ENCODE measurements around the gene PPP1R9B. TPM values are rescaled to one million over a fixed set of nuclear protein-coding genes. Genes with fewer than 3 reads are reported as not detected.

The PPP1R9B gene
- total and polyA plus RNA-seq, 4 experiments from 2014 or later = 0.48 to 99.7 (median 49.9) TPM

DNA sequence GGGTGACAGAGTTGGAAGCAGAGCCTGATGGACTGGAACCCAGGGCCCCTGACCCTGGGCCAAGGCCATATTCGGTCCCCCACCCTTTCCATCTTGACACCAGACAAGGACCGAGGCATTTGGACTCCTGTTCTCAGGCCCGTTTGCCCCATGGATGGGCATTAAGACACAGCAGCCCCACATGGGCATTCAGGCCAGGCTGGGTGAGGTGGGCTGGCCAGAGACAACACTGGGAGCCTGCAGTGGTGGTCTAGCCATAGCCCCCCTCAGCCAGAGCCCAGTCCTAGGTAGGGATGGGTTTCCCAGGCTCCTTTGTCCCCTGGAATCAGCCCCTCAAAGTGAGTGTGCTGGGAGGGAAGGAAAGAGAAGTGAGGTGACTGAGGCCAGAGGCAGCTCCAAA is 53.7 kb downstream of the PPP1R9B start:
- Mint-ChIP-seq H3K36me3 (peaks cover 14 to 34% of the 10 kb centered on the region in 2 donors), H3K4me3 (peak overlapping the region in 6 of 8 donors; percentile 4 to 99 (median 67)), H3K27ac (peak overlapping the region in 1 of 7 donors; percentile 92), H3K27me3 (no peaks in the 10 kb centered on the region), H3K9me3 (no peaks in the 10 kb centered on the region), H3K4me1 (peaks cover 16 to 44% (median 28%) of the 10 kb centered on the region in 4 donors)
- Histone ChIP-seq H3K36me3 (ENCODE audit: insufficient read depth, low read length) (peaks cover 18% of the 10 kb centered on the region), H3K27ac (ENCODE audit: low read depth, low read length) (no peak overlapping the region), H3K9me3 (ENCODE audit: control insufficient read depth in 1 of 2, low read length in 2 of 2) (no peaks in the 10 kb centered on the region), H3K4me3 (ENCODE audit: low read length in 2 of 2) (no peak overlapping the region), H3K4me1 (ENCODE audit: insufficient read depth, low read length) (peaks cover 26% of the 10 kb centered on the region), H3K27me3 (ENCODE audit: insufficient read depth, low read length) (no peaks in the 10 kb centered on the region)
- intact Hi-C loops (cut with micrococcal nuclease) = loop anchor here (5.0 to 10.0 kb wide), 3 partner anchors 242 to 312 kb away; partner anchors contain the start of genes KAT7 and XYLT2
- ChIA-PET POLR2A (ENCODE audit: partially characterized antibody) (interaction anchor here (0.6 to 4.8 kb wide), 7 partner anchors 11 to 249 kb away, joined by 3 to 38 read pairs (median 4); partner anchors contain the start of genes ITGA3, PPP1R9B and XYLT2), CTCF (ENCODE audit: partially characterized antibody) (interaction anchor here (0.8 to 3.1 kb wide), 5 partner anchors 9 to 103 kb away, joined by 3 to 19 read pairs (median 3); no protein-coding TSS in a partner anchor)
- DNase-seq = peak in 1 of 5 donors; percentile 31

DNA sequence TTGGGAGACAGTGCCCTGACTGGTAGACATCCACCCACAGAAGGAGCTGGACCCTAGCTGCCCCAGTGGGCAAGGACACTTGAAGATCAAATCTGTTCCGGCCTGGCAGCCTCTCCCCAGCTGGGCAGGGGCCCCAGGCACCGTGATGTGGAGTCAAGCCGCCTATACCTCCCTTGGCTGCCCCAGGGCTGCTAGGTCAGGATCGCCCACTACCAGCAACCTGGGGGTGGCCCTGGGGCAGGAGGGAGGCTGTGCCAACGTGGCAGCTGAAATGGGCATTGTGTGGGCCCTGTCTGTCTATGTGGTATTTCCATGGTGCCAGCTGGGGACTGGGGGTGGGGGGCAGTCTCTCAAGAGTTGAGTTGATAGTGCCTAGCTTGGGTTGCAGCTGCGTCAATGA is 54.4 kb downstream of the PPP1R9B start:
- H3K9me3 Mint-ChIP-seq = no peaks in the 10 kb centered on the region
- Histone ChIP-seq H3K36me3 (ENCODE audit: insufficient read depth, low read length) (peaks cover 18% of the 10 kb centered on the region), H3K27ac (ENCODE audit: low read depth, low read length) (peak overlapping the region; percentile 80), H3K27me3 (ENCODE audit: insufficient read depth, low read length) (no peaks in the 10 kb centered on the region), H3K4me1 (ENCODE audit: insufficient read depth, low read length) (peaks cover 26% of the 10 kb centered on the region), H3K4me3 (ENCODE audit: low read length in 2 of 2) (peak overlapping the region; percentile 52 to 81), H3K9me3 (ENCODE audit: control insufficient read depth in 1 of 2, low read length in 2 of 2) (no peaks in the 10 kb centered on the region)
- POLR2A ChIA-PET (ENCODE audit: partially characterized antibody) = interaction anchor here (0.6 to 4.8 kb wide), 7 partner anchors 8 to 250 kb away, joined by 3 to 38 read pairs (median 4); partner anchors contain the start of genes ITGA3, PPP1R9B and XYLT2
- DNase-seq = peak in 1 of 5 donors; percentile 38
- intact Hi-C loops (cut with micrococcal nuclease) = loop anchor here (5.0 to 10.0 kb wide), 3 partner anchors 241 to 311 kb away; partner anchors contain the start of genes KAT7 and XYLT2
- peak overlapping the region; percentile 75 to 99 (median 96) for H3K27ac Mint-ChIP-seq
- H3K36me3 Mint-ChIP-seq = peaks cover 14 to 34% of the 10 kb centered on the region in 2 donors
- H3K27me3 Mint-ChIP-seq = no peaks in the 10 kb centered on the region
- peak overlapping the region; percentile 94 to 99 (median 97) for H3K4me3 Mint-ChIP-seq
- CTCF ChIA-PET (ENCODE audit: partially characterized antibody) = interaction anchor here (0.8 to 3.1 kb wide), 5 partner anchors 9 to 104 kb away, joined by 3 to 19 read pairs (median 3); no protein-coding TSS in a partner anchor
- peaks cover 16 to 44% (median 28%) of the 10 kb centered on the region in 4 donors for H3K4me1 Mint-ChIP-seq

DNA sequence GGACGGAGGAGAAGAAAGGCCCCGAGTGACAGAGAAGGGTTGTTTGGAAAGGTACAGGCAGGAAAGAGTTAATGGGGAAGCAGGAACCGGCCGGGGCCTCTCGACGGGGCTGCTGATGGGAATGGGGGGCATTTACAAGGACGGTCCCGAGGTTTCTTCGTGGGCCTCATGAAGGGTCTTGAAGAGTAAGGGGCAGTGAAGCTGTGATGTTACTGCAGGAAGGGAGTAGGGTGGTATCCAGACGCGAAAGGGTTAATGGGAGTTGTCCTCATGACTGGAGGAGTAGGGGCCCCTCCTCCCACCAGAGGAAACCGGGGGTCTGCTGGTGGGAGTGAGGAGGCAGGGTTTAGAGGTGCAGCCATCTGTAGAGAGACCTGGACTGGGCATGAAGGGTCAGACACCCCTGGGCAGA is 54.8 kb downstream of the PPP1R9B start:
- H3K27ac Mint-ChIP-seq = peak overlapping the region; percentile 75 to 99 (median 96)
- peaks cover 13 to 32% of the 10 kb centered on the region in 2 donors for H3K36me3 Mint-ChIP-seq
- Histone ChIP-seq H3K27ac (ENCODE audit: low read depth, low read length) (peak overlapping the region; percentile 80), H3K4me1 (ENCODE audit: insufficient read depth, low read length) (peaks cover 26% of the 10 kb centered on the region), H3K9me3 (ENCODE audit: control insufficient read depth in 1 of 2, low read length in 2 of 2) (no peaks in the 10 kb centered on the region), H3K4me3 (ENCODE audit: low read length in 2 of 2) (peak overlapping the region; percentile 52 to 81), H3K27me3 (ENCODE audit: insufficient read depth, low read length) (no peaks in the 10 kb centered on the region), H3K36me3 (ENCODE audit: insufficient read depth, low read length) (peaks cover 14% of the 10 kb centered on the region)
- peak in 1 of 5 donors; percentile 44 for DNase-seq
- POLR2A ChIA-PET (ENCODE audit: partially characterized antibody) = interaction anchor here (0.9 to 4.8 kb wide), 6 partner anchors 8 to 250 kb away, joined by 3 to 38 read pairs (median 4); partner anchors contain the start of genes ITGA3, PPP1R9B and XYLT2
- CTCF ChIA-PET (ENCODE audit: partially characterized antibody) = interaction anchor here (1.1 to 3.1 kb wide), 4 partner anchors 8 to 65 kb away, joined by 3 to 19 read pairs (median 8); no protein-coding TSS in a partner anchor
- intact Hi-C loops (cut with micrococcal nuclease) = loop anchor here (1.0 to 10.0 kb wide), 8 partner anchors 34 to 311 kb away; partner anchors contain the start of genes KAT7 and XYLT2
- H3K27me3 Mint-ChIP-seq = peaks cover 0 to 2% of the 10 kb centered on the region in 2 donors
- H3K4me1 Mint-ChIP-seq = peaks cover 16 to 42% (median 28%) of the 10 kb centered on the region in 4 donors
- H3K9me3 Mint-ChIP-seq = no peaks in the 10 kb centered on the region
- peak overlapping the region; percentile 94 to 99 (median 97) for H3K4me3 Mint-ChIP-seq

DNA sequence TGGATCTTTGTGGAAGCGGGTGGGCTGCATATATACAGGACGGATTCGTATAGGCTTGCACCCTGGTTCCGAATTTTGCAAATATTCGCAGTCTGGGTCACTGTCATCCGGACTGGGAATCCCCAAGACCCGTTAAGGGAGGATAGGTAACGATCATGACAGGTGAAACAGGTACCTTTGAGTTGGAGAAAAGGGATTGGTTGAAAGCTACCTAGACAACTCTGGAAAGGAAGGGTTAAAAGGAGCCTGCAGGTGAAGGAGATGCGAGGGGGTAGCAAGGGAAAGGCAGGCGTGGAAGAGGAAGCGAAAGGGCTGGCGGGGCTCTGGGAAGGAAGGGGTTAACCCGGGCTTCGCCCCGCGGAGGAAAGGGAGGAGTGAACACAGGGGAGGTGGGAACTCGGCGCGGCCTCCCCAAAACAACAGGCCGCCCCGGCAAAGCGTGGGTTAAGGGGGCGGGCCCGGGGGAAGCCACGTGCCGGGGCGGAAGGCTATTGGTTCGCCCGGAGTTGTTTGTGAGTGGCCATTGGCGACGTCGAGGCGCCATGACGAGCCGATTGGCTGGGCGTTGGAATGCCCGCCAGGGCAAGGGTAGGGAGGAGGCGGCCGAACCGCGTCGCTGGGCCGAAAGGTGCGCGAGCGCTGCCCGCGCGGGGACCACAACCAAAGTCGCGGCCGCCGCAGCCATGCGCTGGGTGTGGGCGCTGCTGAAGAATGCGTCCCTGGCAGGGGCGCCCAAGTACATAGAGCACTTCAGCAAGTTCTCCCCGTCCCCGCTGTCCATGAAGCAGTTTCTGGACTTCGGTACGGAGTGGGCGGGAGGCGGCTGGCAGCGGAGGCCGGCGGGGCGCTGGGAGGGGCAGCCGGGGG is 55.5 kb downstream of the PPP1R9B start, which contains the start of gene PDK2:
PDK2 (plus strand) TSS at position 599 of the 867 bp plus-strand sequence; CDS start at position 684, 85 bp downstream.
- POLR2A ChIA-PET (ENCODE audit: partially characterized antibody) = interaction anchor here (0.8 to 4.8 kb wide), 20 partner anchors 8 to 419 kb away, joined by 3 to 38 read pairs (median 4); partner anchors contain the start of genes ITGA3, PPP1R9B, SAMD14 and SLC35B1
- peak within 1 kb of the TSS; percentile 80 for H3K27ac ChIP-seq (ENCODE audit: low read depth, low read length)
- H3K27me3 ChIP-seq (ENCODE audit: insufficient read depth, low read length) = no peaks in the 10 kb centered on the region
- intact Hi-C loops (cut with micrococcal nuclease) = loop anchor here (1.0 to 10.0 kb wide), 11 partner anchors 34 to 417 kb away; partner anchors contain the start of genes KAT7, SPOP and XYLT2
- peaks cover 11% of the 10 kb centered on the region for H3K36me3 ChIP-seq (ENCODE audit: insufficient read depth, low read length)
- H3K4me1 Mint-ChIP-seq = peaks cover 14 to 36% (median 24%) of the 10 kb centered on the region in 4 donors
- CTCF ChIA-PET (ENCODE audit: partially characterized antibody) = interaction anchor here (0.8 to 5.5 kb wide), 48 partner anchors 10 to 539 kb away, joined by 3 to 101 read pairs (median 6); partner anchors contain the start of genes COL1A1, ITGA3, LRRC59 and PPP1R9B
- H3K27ac Mint-ChIP-seq = peak within 1 kb of the TSS; percentile 92 to 99 (median 97)
- peaks cover 25% of the 10 kb centered on the region for H3K4me1 ChIP-seq (ENCODE audit: insufficient read depth, low read length)
- peaks cover 0 to 2% of the 10 kb centered on the region in 2 donors for H3K27me3 Mint-ChIP-seq
- DNase-seq = peak; percentile 96 to 98 (median 98)
- H3K4me3 ChIP-seq (ENCODE audit: low read length in 2 of 2) = peak within 1 kb of the TSS; percentile 81 to 97
- H3K4me3 Mint-ChIP-seq = peak within 1 kb of the TSS; percentile 95 to 99 (median 98)
- peaks cover 9 to 26% of the 10 kb centered on the region in 2 donors for H3K36me3 Mint-ChIP-seq
- no peaks in the 10 kb centered on the region for H3K9me3 Mint-ChIP-seq
- no peaks in the 10 kb centered on the region for H3K9me3 ChIP-seq (ENCODE audit: control insufficient read depth in 1 of 2, low read length in 2 of 2)

DNA sequence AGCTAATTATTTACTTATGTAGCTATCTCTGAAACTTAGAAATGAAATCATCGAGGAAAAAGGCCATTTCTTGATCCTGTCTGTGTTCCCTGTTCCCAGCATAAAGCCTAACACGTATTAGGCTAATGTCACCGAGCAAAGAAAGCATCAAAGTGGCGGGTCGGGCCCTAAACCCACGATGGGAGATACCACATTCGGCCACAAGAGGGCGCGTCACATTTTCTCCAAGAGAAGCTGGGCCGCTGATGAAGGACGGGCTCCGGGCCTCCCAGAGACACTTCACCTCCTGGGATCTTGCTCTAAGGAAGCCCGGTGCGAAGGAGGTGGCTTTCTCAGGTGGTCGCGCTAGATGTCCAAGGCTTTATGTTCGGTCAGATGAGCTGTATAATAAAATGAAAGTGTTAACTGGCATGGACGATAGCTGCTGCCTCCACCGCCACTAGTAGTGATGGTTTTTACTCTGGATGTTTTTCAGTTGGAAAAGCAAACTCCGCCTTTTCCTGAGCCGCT is 56.2 kb downstream of the PPP1R9B start:
- ChIA-PET POLR2A (ENCODE audit: partially characterized antibody) (interaction anchor here (0.8 to 4.8 kb wide), 19 partner anchors 9 to 418 kb away, joined by 3 to 38 read pairs (median 5); partner anchors contain the start of genes ITGA3, PPP1R9B, SAMD14 and SLC35B1), CTCF (ENCODE audit: partially characterized antibody) (interaction anchor here (0.7 to 5.5 kb wide), 54 partner anchors 10 to 1501 kb away, joined by 3 to 101 read pairs (median 6); partner anchors contain the start of genes COL1A1, ITGA3, LRRC59 and PPP1R9B)
- Mint-ChIP-seq H3K9me3 (no peaks in the 10 kb centered on the region), H3K4me3 (peak overlapping the region; percentile 95 to 99 (median 98)), H3K36me3 (peaks cover 9 to 23% of the 10 kb centered on the region in 2 donors), H3K27ac (peak overlapping the region; percentile 92 to 99 (median 97)), H3K4me1 (peaks cover 14 to 32% (median 21%) of the 10 kb centered on the region in 4 donors), H3K27me3 (peaks cover 0 to 2% of the 10 kb centered on the region in 2 donors)
- peak overlapping the region; percentile 80 for H3K27ac ChIP-seq (ENCODE audit: low read depth, low read length)
- peaks cover 23% of the 10 kb centered on the region for H3K4me1 ChIP-seq (ENCODE audit: insufficient read depth, low read length)
- no peaks in the 10 kb centered on the region for H3K9me3 ChIP-seq (ENCODE audit: control insufficient read depth in 1 of 2, low read length in 2 of 2)
- H3K27me3 ChIP-seq (ENCODE audit: insufficient read depth, low read length) = no peaks in the 10 kb centered on the region
- intact Hi-C loops (cut with micrococcal nuclease) = loop anchor here (1.0 to 10.0 kb wide), 8 partner anchors 39 to 416 kb away; partner anchors contain the start of genes KAT7 and SPOP
- peak overlapping the region; percentile 81 to 97 for H3K4me3 ChIP-seq (ENCODE audit: low read length in 2 of 2)
- peaks cover 11% of the 10 kb centered on the region for H3K36me3 ChIP-seq (ENCODE audit: insufficient read depth, low read length)
- DNase-seq = peak; percentile 81 to 87 (median 86)

DNA sequence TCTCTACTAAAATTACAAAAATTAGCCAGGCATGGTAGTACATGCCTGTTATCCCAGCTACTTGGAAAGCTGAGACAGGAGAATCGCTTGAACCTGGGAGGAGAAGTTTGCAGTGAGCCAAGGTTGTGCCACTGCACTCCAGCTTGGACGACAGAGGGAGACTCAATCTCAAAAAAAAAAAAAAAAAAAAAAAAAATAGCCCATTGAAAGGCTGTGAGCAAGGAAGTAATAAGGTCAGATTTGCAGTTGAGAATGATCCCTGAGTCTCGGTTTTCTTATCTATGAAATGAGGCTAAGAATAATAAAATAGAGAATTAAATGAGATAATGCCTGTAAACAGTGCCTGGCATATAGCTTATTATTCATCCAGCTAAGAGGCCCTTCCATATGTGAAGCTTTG is 56.7 kb downstream of the PPP1R9B start:
- no peaks in the 10 kb centered on the region for H3K9me3 Mint-ChIP-seq
- Histone ChIP-seq H3K9me3 (ENCODE audit: control insufficient read depth in 1 of 2, low read length in 2 of 2) (no peaks in the 10 kb centered on the region), H3K27ac (ENCODE audit: low read depth, low read length) (peak overlapping the region; percentile 80), H3K4me3 (ENCODE audit: low read length in 2 of 2) (peak overlapping the region in 1 of 2 donors; percentile 81), H3K36me3 (ENCODE audit: insufficient read depth, low read length) (peaks cover 8% of the 10 kb centered on the region), H3K4me1 (ENCODE audit: insufficient read depth, low read length) (peaks cover 23% of the 10 kb centered on the region), H3K27me3 (ENCODE audit: insufficient read depth, low read length) (no peaks in the 10 kb centered on the region)
- ChIA-PET CTCF (ENCODE audit: partially characterized antibody) (interaction anchor here (0.7 to 5.5 kb wide), 56 partner anchors 9 to 1501 kb away, joined by 3 to 101 read pairs (median 6); partner anchors contain the start of genes COL1A1, ITGA3, LRRC59 and PPP1R9B), POLR2A (ENCODE audit: partially characterized antibody) (interaction anchor here (0.8 to 4.8 kb wide), 16 partner anchors 8 to 418 kb away, joined by 3 to 38 read pairs (median 6); partner anchors contain the start of genes ITGA3, PPP1R9B, SAMD14 and SLC35B1)
- peaks cover 9 to 22% of the 10 kb centered on the region in 2 donors for H3K36me3 Mint-ChIP-seq
- peaks cover 14 to 31% (median 21%) of the 10 kb centered on the region in 4 donors for H3K4me1 Mint-ChIP-seq
- peak in 1 of 5 donors; percentile 7 for DNase-seq
- H3K27ac Mint-ChIP-seq = peak overlapping the region; percentile 92 to 99 (median 97)
- intact Hi-C loops (cut with micrococcal nuclease) = loop anchor here (1.0 to 10.0 kb wide), 8 partner anchors 39 to 416 kb away; partner anchors contain the start of genes KAT7 and SPOP
- H3K4me3 Mint-ChIP-seq = peak overlapping the region; percentile 95 to 99 (median 98)
- H3K27me3 Mint-ChIP-seq = peaks cover 0 to 2% of the 10 kb centered on the region in 2 donors

Data from CD4-positive, alpha-beta memory T cell (primary cell).